H1 (cell line): ENCODE measurements around the gene CDC73. TPM values are rescaled to one million over a fixed set of nuclear protein-coding genes. Genes with fewer than 3 reads are reported as not detected.

Source experiments
- CTCF ChIA-PET: fragments of 300-600 bp; sonication (Branson Sonifier 250); formaldehyde crosslinking; loops from one replicate; lab custom pipeline; 2021; ENCODE audit not compliant: partially characterized antibody; lab: Charles Lee
- POLR2A ChIA-PET: fragments of 300-600 bp; sonication (Branson Sonifier 250); formaldehyde crosslinking; loops from one replicate; lab custom pipeline; 2021; ENCODE audit warnings: inconsistent platforms; ENCODE audit not compliant: partially characterized antibody; lab: Charles Lee
- DNase-seq, 2 experiments: peaks; one replicate each; pipeline versions ENCODE4 v3.0.0 to v3.0.0-alpha.2; 2010 to 2022; ENCODE audit warnings: low spot score in 2 of 2, low read depth in 1 of 2, mixed read lengths in 1 of 2
- FAIRE-seq: peaks from 2 replicates; lab custom pipeline; 2011; peaks lifted over from hg19 to GRCh38; lab: Jason Lieb, UNC
- H2AFZ ChIP-seq: 2 replicates; pipeline ENCODE4 v1.8.1; 2012; ENCODE audit warnings: low read length, inconsistent platforms
- H2AK5ac ChIP-seq: 2 replicates; pipeline ENCODE4 v1.6.1; 2013; ENCODE audit warnings: low read depth, low read length
- H2BK120ac ChIP-seq: replicated peaks from 2 replicates; pipeline ENCODE3; 2013; ENCODE audit warnings: low read depth, low read length, inconsistent platforms
- H2BK12ac ChIP-seq: 2 replicates; pipeline ENCODE4 v1.6.1; 2013; ENCODE audit warnings: low read depth, low read length
- H2BK15ac ChIP-seq: 2 replicates; pipeline ENCODE4 v1.6.1; 2013; ENCODE audit warnings: low read length
- H2BK20ac ChIP-seq: 2 replicates; pipeline ENCODE4 v1.6.1; 2013; ENCODE audit warnings: low read length
- H2BK5ac ChIP-seq: 2 replicates; pipeline ENCODE4 v1.6.1; 2013; ENCODE audit warnings: low read depth, low read length
- H3K14ac ChIP-seq: 2 replicates; pipeline ENCODE4 v1.6.1; 2013; ENCODE audit warnings: inconsistent platforms; ENCODE audit not compliant: insufficient read length
- H3K18ac ChIP-seq: 2 replicates; pipeline ENCODE4 v1.6.1; 2013; ENCODE audit warnings: low read length; ENCODE audit errors: extremely low read depth
- H3K23ac ChIP-seq: 2 replicates; pipeline ENCODE4 v1.6.1; 2013; ENCODE audit warnings: inconsistent platforms; ENCODE audit not compliant: insufficient read length
- H3K23me2 ChIP-seq: 2 replicates; pipeline ENCODE4 v1.6.1; 2013; ENCODE audit warnings: low read depth, low read length
- H3K27ac ChIP-seq: 2 replicates; pipeline ENCODE4 v1.6.1; 2011; ENCODE audit warnings: low read depth, low read length, inconsistent platforms
- H3K27me3 ChIP-seq, 4 experiments: replicated peaks in 1 of 4; 1 replicate in 1 of 4; 2 replicates in 3 of 4; pipeline versions ENCODE4 v1.6.1 to v1.8.1; 2011 to 2013; ENCODE audit warnings: low read length in 3 of 4, mild to moderate bottlenecking in 3 of 4, inconsistent platforms in 2 of 4, mixed read lengths in 2 of 4, moderate library complexity in 1 of 4; ENCODE audit not compliant: control insufficient read depth in 3 of 4, insufficient read depth in 3 of 4; ENCODE audit errors: extremely low read depth in 1 of 4
- H3K36me3 ChIP-seq, 4 experiments: 2 replicates each; pipeline versions ENCODE4 v1.6.1 to v1.8.1; 2011 to 2013; ENCODE audit warnings: mild to moderate bottlenecking in 4 of 4, low read length in 3 of 4, moderate library complexity in 2 of 4, control low read depth in 1 of 4, inconsistent platforms in 1 of 4; ENCODE audit not compliant: insufficient read depth in 4 of 4, control insufficient read depth in 2 of 4
- H3K4ac ChIP-seq: replicated peaks from 2 replicates; pipeline ENCODE3; 2013; ENCODE audit warnings: low read length, low read depth, mixed read lengths, inconsistent platforms; ENCODE audit not compliant: insufficient read length
- H3K4me1 ChIP-seq, 4 experiments: replicated peaks in 1 of 4; 1 replicate in 1 of 4; 2 replicates in 3 of 4; pipeline versions ENCODE4 v1.6.1 to v1.8.1; 2011 to 2013; ENCODE audit warnings: low read length in 3 of 4, inconsistent platforms in 2 of 4, mixed read lengths in 1 of 4; ENCODE audit not compliant: insufficient read depth in 4 of 4, control insufficient read depth in 3 of 4
- H3K4me2 ChIP-seq, 2 experiments: 2 replicates each; pipeline versions ENCODE4 v1.6.1 to v1.8.1; 2011 to 2013; ENCODE audit warnings: low read depth in 2 of 2, low read length in 2 of 2, control low read depth in 1 of 2, inconsistent platforms in 1 of 2, mild to moderate bottlenecking in 1 of 2; ENCODE audit not compliant: insufficient read depth in 1 of 2
- H3K4me3 ChIP-seq, 4 experiments: fragments of 200-600, 300-600 bp in 1 of 4; sonication (generic), shearing (Covaris generic), sonication (Bioruptor Twin) in 1 of 4; 2 replicates each; pipeline versions ENCODE4 v1.5.1 to v1.8.1; 2011 to 2016; ENCODE audit warnings: low read length in 4 of 4, low read depth in 3 of 4, control low read depth in 2 of 4, inconsistent platforms in 2 of 4, mild to moderate bottlenecking in 2 of 4, mixed read lengths in 1 of 4, moderate library complexity in 1 of 4; ENCODE audit not compliant: insufficient read depth in 2 of 4; ENCODE audit errors: extremely low read depth in 1 of 4
- H3K56ac ChIP-seq: replicated peaks from 2 replicates; pipeline ENCODE3; 2013; ENCODE audit warnings: low read depth, mild to moderate bottlenecking, mixed read lengths, low read length, inconsistent platforms; ENCODE audit not compliant: insufficient read length
- H3K79me1 ChIP-seq: 2 replicates; pipeline ENCODE4 v1.6.1; 2013; ENCODE audit warnings: low read depth, low read length, control low read depth
- H3K79me2 ChIP-seq, 2 experiments: 2 replicates each; pipeline versions ENCODE4 v1.6.1 to v1.8.1; 2012 to 2013; ENCODE audit warnings: low read length in 2 of 2, mild to moderate bottlenecking in 2 of 2, inconsistent platforms in 1 of 2; ENCODE audit not compliant: insufficient read depth in 2 of 2, control insufficient read depth in 1 of 2
- H3K9ac ChIP-seq, 4 experiments: replicated peaks in 1 of 4; 1 replicate in 1 of 4; 2 replicates in 3 of 4; pipeline versions ENCODE4 v1.6.1 to v1.8.1; 2011 to 2013; ENCODE audit warnings: low read depth in 3 of 4, low read length in 3 of 4, control low read depth in 2 of 4, mild to moderate bottlenecking in 2 of 4, moderate library complexity in 2 of 4, inconsistent platforms in 1 of 4; ENCODE audit errors: extremely low read depth in 1 of 4
- H3K9me3 ChIP-seq, 2 experiments: 2 replicates each; pipeline versions ENCODE4 v1.6.1 to v1.8.1; 2012 to 2013; ENCODE audit warnings: mild to moderate bottlenecking in 2 of 2, moderate library complexity in 2 of 2, control low read depth in 1 of 2, inconsistent platforms in 1 of 2, low read depth in 1 of 2, low read length in 1 of 2, mixed read lengths in 1 of 2; ENCODE audit not compliant: insufficient read depth in 2 of 2
- H4K20me1 ChIP-seq, 2 experiments: replicated peaks in 1 of 2; 2 replicates each; pipeline versions ENCODE3 to v1.8.1; 2011 to 2013; ENCODE audit warnings: inconsistent platforms in 2 of 2, low read length in 2 of 2, mild to moderate bottlenecking in 1 of 2; ENCODE audit not compliant: insufficient read depth in 2 of 2, control insufficient read depth in 1 of 2
- H4K5ac ChIP-seq: 2 replicates; pipeline ENCODE4 v1.6.1; 2013; ENCODE audit warnings: low read length, low read depth, mixed read lengths, inconsistent platforms; ENCODE audit not compliant: insufficient read length
- H4K8ac ChIP-seq: 2 replicates; pipeline ENCODE4 v1.8.0; 2013; ENCODE audit warnings: mild to moderate bottlenecking, moderate library complexity, low read length, inconsistent platforms; ENCODE audit not compliant: insufficient read depth; ENCODE audit errors: extremely low read depth
- H4K91ac ChIP-seq: replicated peaks from 2 replicates; pipeline ENCODE3; 2013; ENCODE audit warnings: low read length, mixed read lengths, inconsistent platforms; ENCODE audit not compliant: insufficient read length
- GTF2F1 ChIP-seq: IDR thresholded peaks from 2 replicates; pipeline ENCODE4 v1.6.1; 2012; ENCODE audit warnings: low read depth, low read length, improper control_type of control experiment, borderline replicate concordance
- JUND ChIP-seq: IDR thresholded peaks from 2 replicates; pipeline ENCODE4 v1.6.1; 2011; ENCODE audit warnings: mild to moderate bottlenecking, improper control_type of control experiment, low read length
- SP4 ChIP-seq: IDR thresholded peaks from 2 replicates; pipeline ENCODE4 v1.6.1; 2012; ENCODE audit warnings: low read length, inconsistent platforms
- YY1 ChIP-seq: IDR thresholded peaks from 2 replicates; pipeline ENCODE4 v1.6.1; 2011; ENCODE audit warnings: low read depth, mild to moderate bottlenecking, low read length
- WGBS, 2 experiments: shearing (Covaris generic) in 1 of 2; methylation state at CpG; one replicate each; pipeline versions ENCODE4 v1.1.6 to v1.1.7; 2013 to 2015; ENCODE audit warnings: low lambda C conversion rate in 2 of 2, mixed read lengths in 2 of 2, inconsistent platforms in 1 of 2, low coverage in 1 of 2, missing lambda C conversion rate in 1 of 2; ENCODE audit not compliant: insufficient replicate concordance in 2 of 2, insufficient coverage in 1 of 2, insufficient read length in 1 of 2; ENCODE audit errors: extremely low coverage in 1 of 2, missing lambda C conversion rate in 1 of 2; 5-methylcytosine and 5-hydroxymethylcytosine counted together
- polyA plus RNA-seq, 7 experiments: library from polyadenylated mRNA; depleted of rRNA in 3 of 7; stranded (reverse) in 5 of 7; unstranded in 2 of 7; fragments of >200 nt in 5 of 7; fragments of 200-250 nt in 2 of 7; gene quantifications; 1 replicate in 5 of 7; 2 replicates in 1 of 7; 4 replicates in 1 of 7; pipeline versions ENCODE4 v1.2.1 to v1.2.3, GENCODE V29; 2011 to 2013; ENCODE audit warnings: missing spikeins in 2 of 7, mixed read lengths in 2 of 7
- total RNA-seq: library from RNA; stranded (reverse); fragmentation: NEBNext Ultra II Directional; extraction: Animal tissue kit (Norgen Biotek cat#: 25700); gene quantifications from 2 replicates; pipeline ENCODE4 v1.2.1, GENCODE V29; 2021

The CDC73 gene
- total and polyA plus RNA-seq, 2 of the 8 experiments (the other 6 are each of a cell fraction or from before 2014, with no cell fraction given), result 9.8 to 64.0 TPM

- Histone ChIP-seq H4K5ac (no peak overlapping the region), H2BK120ac (no peak overlapping the region), H3K4me1 (no peaks in the 10 kb centered on the region), H3K23ac (no peak overlapping the region), H3K56ac (no peak overlapping the region), H4K8ac (no peak overlapping the region), H3K9me3 (no peaks in the 10 kb centered on the region), H3K27ac (no peak overlapping the region), H3K27me3 (no peaks in the 10 kb centered on the region), H3K79me1 (no peaks in the 10 kb centered on the region), H2AK5ac (no peak overlapping the region), H4K20me1 (peaks cover 0 to 2% of the 10 kb centered on the region in 2 experiments), H2BK15ac (no peak overlapping the region), H4K91ac (no peak overlapping the region), H3K23me2 (no peaks in the 10 kb centered on the region), H2AFZ (no peak overlapping the region), H3K4me3 (no peak overlapping the region), H3K18ac (no peak overlapping the region), H3K4me2 (no peak overlapping the region), H3K4ac (no peak overlapping the region), H2BK12ac (no peak overlapping the region), H3K14ac (no peak overlapping the region), H2BK5ac (no peak overlapping the region), H2BK20ac (no peak overlapping the region), H3K9ac (no peak overlapping the region), H3K36me3 (peaks cover 0 to 53% (median 21%) of the 10 kb centered on the region in 4 experiments; a peak in 6 of 8 replicates), H3K79me2 (no peaks in the 10 kb centered on the region)
- 85% methylated on average over 6 of the region's 6 CpGs; no CpG with 5 or more reads in 1 of the 2 experiments for WGBS, 2 experiments
- ChIA-PET CTCF (interaction anchor here (1.6 kb wide), 1 partner anchor 13 kb away, joined by 4 read pairs; no protein-coding TSS in a partner anchor), POLR2A (interaction anchor here (0.9 kb wide), 1 partner anchor 10 kb away, joined by 3 read pairs; no protein-coding TSS in a partner anchor)
- DNase-seq (no peak), FAIRE-seq (no peak)
- TF ChIP-seq YY1, result no peak
- TF ChIP-seq SP4, result no peak
- no peak for TF ChIP-seq JUND
- TF ChIP-seq GTF2F1, result no peak
Observed at GRCh38 chr1:193083365-193084088, 38.3 kb upstream of the CDC73 start.
